ENCODE results near the gene RORB.

RORB gene

GRCh38 chr9:74672237-74672636 lies 175.1 kb downstream of the RORB start:
- Histone ChIP-seq H3K9me3 (no peaks in the 10 kb centered on the region), H3K4me3 (ENCODE audit: low read depth, low read length) (no peak overlapping the region), H3K27me3 (no peaks in the 10 kb centered on the region), H3K36me3 (no peaks in the 10 kb centered on the region), H3K4me1 (no peaks in the 10 kb centered on the region)
- TF ChIP-seq CTCF (IDR thresholded peaks at IDR 0.05; ENCODE audit: low read depth, low read length): no peak
- DNase-seq: no peak

GRCh38 chr9:74674077-74674476 lies 176.9 kb downstream of the RORB start:
- Histone ChIP-seq H3K36me3 (no peaks in the 10 kb centered on the region), H3K9me3 (no peaks in the 10 kb centered on the region), H3K27me3 (no peaks in the 10 kb centered on the region), H3K4me3 (ENCODE audit: low read depth, low read length) (no peak overlapping the region), H3K4me1 (no peaks in the 10 kb centered on the region)
- no peak for TF ChIP-seq CTCF (IDR thresholded peaks at IDR 0.05; ENCODE audit: low read depth, low read length)
- DNase-seq: no peak

GRCh38 chr9:74681906-74682305 lies 184.8 kb downstream of the RORB start:
- H3K36me3 ChIP-seq: no peaks in the 10 kb centered on the region
- no peaks in the 10 kb centered on the region for H3K9me3 ChIP-seq
- DNase-seq: no peak
- H3K4me3 ChIP-seq (ENCODE audit: low read depth, low read length): no peak overlapping the region
- no peak for TF ChIP-seq CTCF (IDR thresholded peaks at IDR 0.05; ENCODE audit: low read depth, low read length)
- no peaks in the 10 kb centered on the region for H3K27me3 ChIP-seq
- no peaks in the 10 kb centered on the region for H3K4me1 ChIP-seq

GRCh38 chr9:74683322-74683721 lies 186.2 kb downstream of the RORB start:
- no peaks in the 10 kb centered on the region for H3K27me3 ChIP-seq
- no peak for TF ChIP-seq CTCF (IDR thresholded peaks at IDR 0.05; ENCODE audit: low read depth, low read length)
- DNase-seq: no peak
- H3K4me3 ChIP-seq (ENCODE audit: low read depth, low read length): no peak overlapping the region
- H3K36me3 ChIP-seq: no peaks in the 10 kb centered on the region
- H3K9me3 ChIP-seq: no peaks in the 10 kb centered on the region
- H3K4me1 ChIP-seq: no peaks in the 10 kb centered on the region

- Histone ChIP-seq H3K4me3 (ENCODE audit: low read depth, low read length) (no peak overlapping the region), H3K27me3 (no peaks in the 10 kb centered on the region), H3K4me1 (no peaks in the 10 kb centered on the region), H3K36me3 (no peaks in the 10 kb centered on the region), H3K9me3 (no peaks in the 10 kb centered on the region)
- no peak for TF ChIP-seq CTCF (IDR thresholded peaks at IDR 0.05; ENCODE audit: low read depth, low read length)
- no peak for DNase-seq
These were observed 193.9 kb downstream of the RORB start for GRCh38 chr9:74691058-74691457.

GRCh38 chr9:74696520-74696919 lies 199.4 kb downstream of the RORB start:
- Histone ChIP-seq H3K4me3 (ENCODE audit: low read depth, low read length) (no peak overlapping the region), H3K36me3 (no peaks in the 10 kb centered on the region), H3K4me1 (no peaks in the 10 kb centered on the region), H3K9me3 (no peaks in the 10 kb centered on the region), H3K27me3 (no peaks in the 10 kb centered on the region)
- no peak for DNase-seq
- TF ChIP-seq CTCF (IDR thresholded peaks at IDR 0.05; ENCODE audit: low read depth, low read length): no peak
